Mesendoderm (in vitro differentiated cells): ENCODE results near the gene CD81. TPM values are rescaled to one million over a fixed set of nuclear protein-coding genes. Genes with fewer than 3 reads are reported as not detected.
A peak's percentile ranks its signal among the peaks of the same experiment; 100 is the strongest.

Experiments
- DNase-seq: peaks from one replicate; pipeline ENCODE4 v3.0.0; 2013
- H2AK5ac ChIP-seq: 2 replicates; pipeline ENCODE4 v1.6.1; 2013; ENCODE audit warnings: low read length, inconsistent platforms
- H2BK120ac ChIP-seq: 2 replicates; pipeline ENCODE4 v1.6.1; 2013; ENCODE audit warnings: low read depth, mild to moderate bottlenecking, low read length, moderate library complexity, mixed read lengths
- H2BK15ac ChIP-seq: replicated peaks from 2 replicates; pipeline ENCODE4 v1.6.1; 2013; ENCODE audit warnings: low read depth, mild to moderate bottlenecking, moderate library complexity
- H2BK5ac ChIP-seq: 2 replicates; pipeline ENCODE4 v1.6.1; 2013; ENCODE audit warnings: low read length, inconsistent platforms
- H3K18ac ChIP-seq: 2 replicates; pipeline ENCODE4 v1.6.1; 2013; ENCODE audit warnings: mild to moderate bottlenecking, low read length, mixed read lengths
- H3K23ac ChIP-seq: one replicate; pipeline ENCODE4 v1.6.1; 2013; ENCODE audit warnings: low read length
- H3K27ac ChIP-seq: 2 replicates; pipeline ENCODE4 v1.5.1; 2013; ENCODE audit warnings: low read depth, mild to moderate bottlenecking, inconsistent platforms, low read length, moderate library complexity
- H3K27me3 ChIP-seq: 2 replicates; pipeline ENCODE4 v1.6.1; 2013; ENCODE audit warnings: low read length, control low read depth, mild to moderate bottlenecking, inconsistent platforms; ENCODE audit not compliant: insufficient read depth, poor library complexity
- H3K36me3 ChIP-seq: 2 replicates; pipeline ENCODE4 v1.6.1; 2013; ENCODE audit warnings: low read length, inconsistent platforms; ENCODE audit not compliant: control insufficient read depth, insufficient read depth
- H3K4ac ChIP-seq: one replicate; pipeline ENCODE4 v1.6.1; 2013; ENCODE audit warnings: low read depth, mild to moderate bottlenecking, low read length, moderate library complexity
- H3K4me1 ChIP-seq: 2 replicates; pipeline ENCODE4 v1.6.1; 2013; ENCODE audit warnings: low read depth, low read length, inconsistent platforms; ENCODE audit not compliant: control insufficient read depth
- H3K4me2 ChIP-seq: 2 replicates; pipeline ENCODE4 v1.6.1; 2013; ENCODE audit warnings: low read length
- H3K4me3 ChIP-seq: 2 replicates; pipeline ENCODE4 v1.5.1; 2013; ENCODE audit warnings: mild to moderate bottlenecking, low read length
- H3K56ac ChIP-seq: one replicate; pipeline ENCODE4 v1.6.1; 2013; ENCODE audit warnings: low read length
- H3K79me1 ChIP-seq: 2 replicates; pipeline ENCODE4 v1.6.1; 2013; ENCODE audit warnings: low read length, inconsistent platforms
- H3K79me2 ChIP-seq: 2 replicates; pipeline ENCODE4 v1.6.1; 2013; ENCODE audit warnings: mild to moderate bottlenecking, low read length; ENCODE audit not compliant: control insufficient read depth, insufficient read depth
- H3K9ac ChIP-seq: 2 replicates; pipeline ENCODE4 v1.6.1; 2013; ENCODE audit warnings: low read length, inconsistent platforms
- H4K5ac ChIP-seq: one replicate; pipeline ENCODE4 v1.6.1; 2013; ENCODE audit warnings: low read length
- H4K8ac ChIP-seq: one replicate; pipeline ENCODE4 v1.6.1; 2013; ENCODE audit warnings: low read depth, mild to moderate bottlenecking, control low read depth, low read length, moderate library complexity
- WGBS: extraction: QIAGEN DNeasy Blood & Tissue Kit; methylation state at CpG from one replicate; pipeline ENCODE4 v1.1.7; 2013; ENCODE audit warnings: low lambda C conversion rate, missing lambda C conversion rate; ENCODE audit not compliant: insufficient coverage; ENCODE audit errors: extremely low coverage; 5-methylcytosine and 5-hydroxymethylcytosine counted together
- polyA plus RNA-seq, 2 experiments: library from polyadenylated mRNA; stranded (reverse); fragments of 200-250 nt; gene quantifications; one replicate each; pipeline ENCODE4 v1.2.3, GENCODE V29; 2013

The CD81 gene
- polyA plus RNA-seq (2013, experiment 1 of 2), result 187 TPM
- polyA plus RNA-seq (2013, experiment 2 of 2), result 191 TPM

- peak within 1 kb of the TSS; percentile 95 for H3K9ac ChIP-seq
- no peaks in the 10 kb centered on the region for H3K27me3 ChIP-seq
- H3K4me2 ChIP-seq, result peak within 1 kb of the TSS; percentile 83
- no peak for DNase-seq
- H3K18ac ChIP-seq, result peak within 1 kb of the TSS; percentile 77
- H2BK5ac ChIP-seq, result no peak within 1 kb of the TSS
- no peak within 1 kb of the TSS for H4K8ac ChIP-seq
- H4K5ac ChIP-seq, result no peak within 1 kb of the TSS
- no peak within 1 kb of the TSS for H2BK15ac ChIP-seq
- H3K79me1 ChIP-seq, result peaks cover 12% of the 10 kb centered on the region
- H3K23ac ChIP-seq, result peak within 1 kb of the TSS; percentile 66
- peaks cover 41% of the 10 kb centered on the region for H3K79me2 ChIP-seq
- no peak within 1 kb of the TSS for H2AK5ac ChIP-seq
- H3K4me1 ChIP-seq, result peaks cover 2% of the 10 kb centered on the region
- peak within 1 kb of the TSS; percentile 92 for H3K4me3 ChIP-seq
- peak within 1 kb of the TSS; percentile 5 for H2BK120ac ChIP-seq
- H3K4ac ChIP-seq, result peak within 1 kb of the TSS; percentile 57
- H3K27ac ChIP-seq, result peak within 1 kb of the TSS; percentile 40
- no CpG with 5 or more reads among the region's 65 CpGs for WGBS
- peak within 1 kb of the TSS; percentile 92 for H3K56ac ChIP-seq
- H3K36me3 ChIP-seq, result no peaks in the 10 kb centered on the region
Measured at GRCh38 chr11:2376751-2377451, at the start of gene CD81. Gene CD81, plus strand, starts transcription at chr11:2377310. Its CDS starts 240 bp downstream, at chr11:2377550.

GRCh38 chr11:2328021-2328420 is 49.1 kb upstream of the CD81 start:
- Histone ChIP-seq H4K5ac (no peak overlapping the region), H2BK15ac (no peak overlapping the region), H3K79me2 (no peaks in the 10 kb centered on the region), H2BK5ac (no peak overlapping the region), H3K4me2 (no peak overlapping the region), H3K4me1 (no peaks in the 10 kb centered on the region), H2BK120ac (no peak overlapping the region), H3K4ac (no peak overlapping the region), H3K36me3 (no peaks in the 10 kb centered on the region), H3K56ac (no peak overlapping the region), H3K18ac (no peak overlapping the region), H4K8ac (no peak overlapping the region), H3K27ac (peak overlapping the region; percentile 5), H3K23ac (no peak overlapping the region), H3K4me3 (no peak overlapping the region), H2AK5ac (no peak overlapping the region), H3K79me1 (no peaks in the 10 kb centered on the region), H3K27me3 (no peaks in the 10 kb centered on the region), H3K9ac (no peak overlapping the region)
- no CpG with 5 or more reads among the region's 11 CpGs for WGBS
- no peak for DNase-seq

GRCh38 chr11:2328656-2329354 is 48.3 kb upstream of the CD81 start:
- H3K79me1 ChIP-seq, result no peaks in the 10 kb centered on the region
- H2BK15ac ChIP-seq, result no peak overlapping the region
- no CpG with 5 or more reads among the region's 15 CpGs for WGBS
- no peak overlapping the region for H3K4me3 ChIP-seq
- no peak overlapping the region for H2BK5ac ChIP-seq
- H3K4ac ChIP-seq, result no peak overlapping the region
- no peak overlapping the region for H3K4me2 ChIP-seq
- no peaks in the 10 kb centered on the region for H3K79me2 ChIP-seq
- no peaks in the 10 kb centered on the region for H3K27me3 ChIP-seq
- H3K4me1 ChIP-seq, result no peaks in the 10 kb centered on the region
- DNase-seq, result no peak
- H3K36me3 ChIP-seq, result no peaks in the 10 kb centered on the region
- H3K56ac ChIP-seq, result no peak overlapping the region
- no peak overlapping the region for H3K23ac ChIP-seq
- peak overlapping the region; percentile 22 for H3K27ac ChIP-seq
- H2BK120ac ChIP-seq, result no peak overlapping the region
- H4K8ac ChIP-seq, result no peak overlapping the region
- H3K9ac ChIP-seq, result no peak overlapping the region
- H4K5ac ChIP-seq, result no peak overlapping the region
- H2AK5ac ChIP-seq, result no peak overlapping the region
- H3K18ac ChIP-seq, result no peak overlapping the region

- H3K56ac ChIP-seq, result no peak overlapping the region
- H3K18ac ChIP-seq, result no peak overlapping the region
- no peak overlapping the region for H3K4ac ChIP-seq
- no peaks in the 10 kb centered on the region for H3K79me2 ChIP-seq
- no peak overlapping the region for H4K8ac ChIP-seq
- no peak overlapping the region for H3K4me3 ChIP-seq
- no peak overlapping the region for H4K5ac ChIP-seq
- DNase-seq, result no peak
- H3K36me3 ChIP-seq, result no peaks in the 10 kb centered on the region
- peak overlapping the region; percentile 22 for H3K27ac ChIP-seq
- H3K23ac ChIP-seq, result no peak overlapping the region
- no peaks in the 10 kb centered on the region for H3K79me1 ChIP-seq
- H2BK15ac ChIP-seq, result no peak overlapping the region
- no peaks in the 10 kb centered on the region for H3K27me3 ChIP-seq
- H3K9ac ChIP-seq, result no peak overlapping the region
- H2BK120ac ChIP-seq, result no peak overlapping the region
- H3K4me1 ChIP-seq, result no peaks in the 10 kb centered on the region
- H2BK5ac ChIP-seq, result no peak overlapping the region
- no peak overlapping the region for H2AK5ac ChIP-seq
- WGBS, result no CpG with 5 or more reads among the region's 9 CpGs
- no peak overlapping the region for H3K4me2 ChIP-seq
Measured at GRCh38 chr11:2329551-2329950, 47.6 kb upstream of the CD81 start.

- Histone ChIP-seq H4K5ac (no peak overlapping the region), H3K4me2 (no peak overlapping the region), H2AK5ac (no peak overlapping the region), H2BK120ac (no peak overlapping the region), H3K18ac (no peak overlapping the region), H3K79me1 (no peaks in the 10 kb centered on the region), H3K9ac (no peak overlapping the region), H3K36me3 (no peaks in the 10 kb centered on the region), H3K56ac (no peak overlapping the region), H3K4me3 (no peak overlapping the region), H3K23ac (no peak overlapping the region), H3K4ac (no peak overlapping the region), H2BK5ac (no peak overlapping the region), H4K8ac (no peak overlapping the region), H3K4me1 (no peaks in the 10 kb centered on the region), H2BK15ac (no peak overlapping the region), H3K27ac (no peak overlapping the region), H3K27me3 (no peaks in the 10 kb centered on the region), H3K79me2 (no peaks in the 10 kb centered on the region)
- DNase-seq, result no peak
- WGBS, result no CpG with 5 or more reads among the region's 6 CpGs
Measured at GRCh38 chr11:2330696-2331095, 46.4 kb upstream of the CD81 start.
